ENCODE measurements around the gene TMEM132D. TPM values are rescaled to one million over a fixed set of nuclear protein-coding genes. Genes with fewer than 3 reads are reported as not detected.

The TMEM132D gene
- total RNA-seq, 1 donor from 2014 or later: 1.0 TPM

DNA sequence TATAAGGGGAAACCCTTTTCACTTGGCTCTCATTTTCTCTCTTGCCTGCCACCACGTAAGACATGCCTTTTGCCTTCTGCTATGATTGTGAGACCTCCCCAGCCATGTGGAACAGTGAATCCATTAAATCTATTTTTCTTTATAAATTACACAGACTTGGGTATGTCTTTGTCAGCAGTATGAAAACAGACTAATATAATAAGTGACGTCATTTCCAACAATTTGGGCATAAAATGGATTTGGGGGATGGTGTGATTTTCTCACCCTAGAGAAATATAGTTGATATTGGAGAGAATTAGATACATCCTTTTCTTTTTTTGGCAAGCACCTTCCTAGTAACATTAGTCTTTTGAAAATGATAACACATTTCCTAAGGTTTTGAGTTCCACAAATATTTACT, 490.5 kb downstream of the TMEM132D start:
- no peaks in the 10 kb centered on the region for H3K36me3 ChIP-seq
- no peaks in the 10 kb centered on the region for H3K9me3 ChIP-seq
- no peaks in the 10 kb centered on the region for H3K4me1 ChIP-seq
- no peak overlapping the region for H3K4me3 ChIP-seq
- H3K27ac ChIP-seq: no peak overlapping the region
- DNase-seq (no peak), ATAC-seq (no peak)
- intact Hi-C loops (cut with DNase I): no loop called here
- TF ChIP-seq, protein P1, sequence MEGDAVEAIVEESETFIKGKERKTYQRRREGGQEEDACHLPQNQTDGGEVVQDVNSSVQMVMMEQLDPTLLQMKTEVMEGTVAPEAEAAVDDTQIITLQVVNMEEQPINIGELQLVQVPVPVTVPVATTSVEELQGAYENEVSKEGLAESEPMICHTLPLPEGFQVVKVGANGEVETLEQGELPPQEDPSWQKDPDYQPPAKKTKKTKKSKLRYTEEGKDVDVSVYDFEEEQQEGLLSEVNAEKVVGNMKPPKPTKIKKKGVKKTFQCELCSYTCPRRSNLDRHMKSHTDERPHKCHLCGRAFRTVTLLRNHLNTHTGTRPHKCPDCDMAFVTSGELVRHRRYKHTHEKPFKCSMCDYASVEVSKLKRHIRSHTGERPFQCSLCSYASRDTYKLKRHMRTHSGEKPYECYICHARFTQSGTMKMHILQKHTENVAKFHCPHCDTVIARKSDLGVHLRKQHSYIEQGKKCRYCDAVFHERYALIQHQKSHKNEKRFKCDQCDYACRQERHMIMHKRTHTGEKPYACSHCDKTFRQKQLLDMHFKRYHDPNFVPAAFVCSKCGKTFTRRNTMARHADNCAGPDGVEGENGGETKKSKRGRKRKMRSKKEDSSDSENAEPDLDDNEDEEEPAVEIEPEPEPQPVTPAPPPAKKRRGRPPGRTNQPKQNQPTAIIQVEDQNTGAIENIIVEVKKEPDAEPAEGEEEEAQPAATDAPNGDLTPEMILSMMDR (IDR thresholded peaks at IDR 0.05): no peak
- no peaks in the 10 kb centered on the region for H3K27me3 ChIP-seq

DNA sequence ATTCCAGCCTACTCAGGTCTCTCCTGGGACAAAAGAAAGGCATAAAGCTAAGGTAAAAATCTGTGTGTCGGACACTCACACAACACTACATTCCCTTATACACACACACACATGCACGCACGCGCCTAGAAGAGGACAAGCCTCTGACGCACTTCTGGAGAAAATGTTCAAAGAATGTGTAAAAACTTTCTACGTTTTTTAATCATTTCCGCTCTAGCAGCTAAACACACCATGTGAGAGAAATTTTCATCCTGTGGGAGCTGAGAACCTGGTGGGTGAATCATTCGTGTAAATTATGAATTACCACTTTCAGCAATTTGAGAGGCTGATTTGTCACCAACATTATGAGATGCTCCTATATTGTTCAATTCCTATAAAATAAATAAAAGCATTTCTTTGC, 494.5 kb downstream of the TMEM132D start:
- H3K4me3 ChIP-seq: no peak overlapping the region
- intact Hi-C loops (cut with DNase I): no loop called here
- no peaks in the 10 kb centered on the region for H3K4me1 ChIP-seq
- no peak for DNase-seq
- H3K36me3 ChIP-seq: no peaks in the 10 kb centered on the region
- H3K27me3 ChIP-seq: no peaks in the 10 kb centered on the region
- no peak overlapping the region for H3K27ac ChIP-seq
- TF ChIP-seq, protein P1 (IDR thresholded peaks at IDR 0.05): no peak
- no peak for ATAC-seq
- H3K9me3 ChIP-seq: no peaks in the 10 kb centered on the region

DNA sequence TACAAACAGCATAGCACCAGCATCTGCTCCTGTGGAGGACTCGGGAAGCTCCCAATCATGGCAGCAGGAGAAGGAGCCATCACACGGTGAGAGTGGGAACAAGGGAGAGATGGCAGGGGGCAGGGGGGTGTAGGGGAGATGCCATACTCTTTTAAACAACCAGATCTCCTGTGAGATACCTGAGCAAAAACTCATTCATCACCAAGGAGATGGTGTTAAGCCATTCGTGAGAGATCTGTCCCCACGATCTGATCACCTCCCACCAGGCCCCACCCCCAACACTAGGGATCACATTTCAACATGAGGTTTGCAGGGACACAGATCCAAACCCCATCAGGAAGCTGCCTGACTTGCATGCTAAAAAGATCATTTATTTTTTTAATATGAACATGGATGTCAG, 499.3 kb downstream of the TMEM132D start:
- no peak for ATAC-seq
- H3K4me3 ChIP-seq: no peak overlapping the region
- TF ChIP-seq, protein P1 (IDR thresholded peaks at IDR 0.05): no peak

DNA sequence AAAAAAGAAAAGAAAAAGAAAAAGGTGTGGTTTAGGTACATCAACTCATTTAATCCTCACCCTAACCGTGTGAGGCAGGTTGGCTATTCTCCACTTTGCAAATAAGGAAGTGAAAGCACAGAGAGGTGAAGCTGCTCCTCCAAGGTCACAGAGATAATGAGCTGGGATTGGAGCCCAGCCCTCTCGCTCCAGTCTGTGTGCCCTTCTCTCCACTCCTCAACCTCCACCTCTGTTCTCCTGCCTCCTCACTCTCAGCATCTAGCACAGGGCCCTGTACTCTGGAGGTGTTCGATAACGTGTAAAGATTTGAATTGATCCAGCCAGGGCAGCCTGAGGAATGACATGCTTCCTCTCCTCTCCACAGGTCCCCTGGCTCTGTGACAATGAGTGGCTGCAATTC, 502.3 kb downstream of the TMEM132D start:
- Histone ChIP-seq H3K9me3 (no peaks in the 10 kb centered on the region), H3K36me3 (no peaks in the 10 kb centered on the region), H3K4me3 (no peak overlapping the region), H3K4me1 (no peaks in the 10 kb centered on the region), H3K27me3 (no peaks in the 10 kb centered on the region), H3K27ac (no peak overlapping the region)
- TF ChIP-seq, protein P1 (IDR thresholded peaks at IDR 0.05): no peak
- ATAC-seq (no peak), DNase-seq (no peak)
- intact Hi-C loops (cut with DNase I): no loop called here

More for the DNA sequence above, 499.3 kb downstream of the TMEM132D start:
- Histone ChIP-seq H3K9me3 (no peaks in the 10 kb centered on the region), H3K36me3 (no peaks in the 10 kb centered on the region), H3K4me1 (no peaks in the 10 kb centered on the region), H3K27ac (no peak overlapping the region), H3K27me3 (no peaks in the 10 kb centered on the region)
- DNase-seq: no peak
- intact Hi-C loops (cut with DNase I): no loop called here

DNA sequence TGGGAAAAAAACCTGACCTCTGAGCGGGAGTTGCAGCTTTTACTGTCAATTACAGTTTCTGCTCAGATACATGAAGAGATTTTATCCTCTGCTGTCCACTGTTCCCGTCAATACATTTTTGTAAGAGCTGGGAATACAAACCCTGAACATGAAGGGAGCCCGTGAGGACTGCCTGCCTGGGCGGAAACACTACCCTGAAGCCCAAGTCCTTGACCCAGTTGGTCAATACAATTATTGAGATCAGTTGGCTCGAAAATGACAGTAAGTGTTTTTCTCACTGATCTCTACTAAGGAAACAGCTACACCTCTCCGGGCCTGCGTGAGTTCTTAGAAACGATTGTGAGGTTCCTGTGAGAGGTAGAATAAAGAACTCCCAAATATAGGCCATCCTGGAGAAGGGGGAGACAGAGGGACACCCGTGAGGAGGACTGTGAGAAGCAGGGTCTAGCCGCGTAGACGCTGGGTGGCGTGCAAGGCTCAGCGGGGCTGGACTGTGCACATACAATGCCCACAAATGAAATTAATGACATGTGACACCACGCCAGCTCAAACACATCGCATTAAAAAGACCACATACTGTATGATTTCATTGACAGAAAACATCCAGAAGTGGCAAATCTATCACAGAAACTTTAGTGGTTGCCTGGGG, 509.5 kb downstream of the TMEM132D start:
- ATAC-seq: no peak

More for the DNA sequence above, 509.5 kb downstream of the TMEM132D start:
- Histone ChIP-seq H3K36me3 (no peaks in the 10 kb centered on the region), H3K27ac (no peak overlapping the region), H3K9me3 (no peaks in the 10 kb centered on the region), H3K4me1 (no peaks in the 10 kb centered on the region), H3K27me3 (no peaks in the 10 kb centered on the region), H3K4me3 (no peak overlapping the region)
- no peak for DNase-seq
- intact Hi-C loops (cut with DNase I): no loop called here
- TF ChIP-seq, protein P1 (IDR thresholded peaks at IDR 0.05): no peak
